MG63 (cell line): ENCODE measurements around the gene PANK4. TPM values are rescaled to one million over a fixed set of nuclear protein-coding genes. Genes with fewer than 3 reads are reported as not detected.
A peak's percentile ranks its signal among the peaks of the same experiment; 100 is the strongest.

Experiments
- DNase-seq: peaks from one replicate; pipeline ENCODE4 v3.0.0-alpha.2; 2020
- H3K27me3 ChIP-seq: fragments of 250-450 bp; sonication (Bioruptor Pico); 2 replicates; pipeline ENCODE4 v1.5.1; 2020; ENCODE audit warnings: mild to moderate bottlenecking, moderate library complexity
- H3K36me3 ChIP-seq: fragments of 250-450 bp; sonication (Bioruptor Pico); 2 replicates; pipeline ENCODE4 v1.5.1; 2020; ENCODE audit warnings: mild to moderate bottlenecking, moderate library complexity
- H3K4me3 ChIP-seq: fragments of 250-450 bp; sonication (Bioruptor Pico); 2 replicates; pipeline ENCODE4 v1.5.1; 2020; ENCODE audit warnings: mild to moderate bottlenecking, moderate library complexity
- H3K9me3 ChIP-seq: fragments of 250-450 bp; sonication (Bioruptor Pico); 2 replicates; pipeline ENCODE4 v1.5.1; 2020; ENCODE audit warnings: mild to moderate bottlenecking, moderate library complexity
- total RNA-seq: library from RNA; depleted of rRNA; stranded (reverse); fragments of >200 nt; shearing (Covaris generic); gene quantifications from 2 replicates; pipeline ENCODE4 v1.2.3, GENCODE V29; 2014; ENCODE audit warnings: low replicate concordance

PANK4 gene
- total RNA-seq, 1 experiment from 2014 or later, result 17.3 TPM

GRCh38 chr1:2526824-2527555, 594 bp upstream of the PANK4 start:
- no peaks in the 10 kb centered on the region for H3K9me3 ChIP-seq
- H3K4me3 ChIP-seq, result peak overlapping the region; percentile 76
- no peaks in the 10 kb centered on the region for H3K27me3 ChIP-seq
- H3K36me3 ChIP-seq, result 0 out of 2 replicates have a peak, but pooled peaks cover 6% of the 10 kb centered on the region
- peak; percentile 82 for DNase-seq

GRCh38 chr1:2525572-2525919, 850 bp downstream of the PANK4 start:
- peaks cover 10% of the 10 kb centered on the region; the same call in 1 of the 2 replicates for H3K36me3 ChIP-seq
- no peaks in the 10 kb centered on the region for H3K9me3 ChIP-seq
- no peak for DNase-seq
- no peaks in the 10 kb centered on the region for H3K27me3 ChIP-seq
- peak overlapping the region; percentile 76 for H3K4me3 ChIP-seq

- H3K9me3 ChIP-seq, result no peaks in the 10 kb centered on the region
- no peak overlapping the region for H3K4me3 ChIP-seq
- DNase-seq, result no peak
- peaks cover 11% of the 10 kb centered on the region; the same call in 1 of the 2 replicates for H3K36me3 ChIP-seq
- H3K27me3 ChIP-seq, result no peaks in the 10 kb centered on the region
Observed at GRCh38 chr1:2523891-2524609, 2.3 kb downstream of the PANK4 start.

- Histone ChIP-seq H3K9me3 (no peaks in the 10 kb centered on the region), H3K27me3 (no peaks in the 10 kb centered on the region), H3K36me3 (peaks cover 15% of the 10 kb centered on the region; the same call in 1 of the 2 replicates), H3K4me3 (no peak overlapping the region)
- DNase-seq, result no peak
Observed at GRCh38 chr1:2523191-2523890, 3.1 kb downstream of the PANK4 start.

- H3K36me3 ChIP-seq, result peaks cover 15% of the 10 kb centered on the region; the same call in 1 of the 2 replicates
- no peak overlapping the region for H3K4me3 ChIP-seq
- no peak for DNase-seq
- H3K27me3 ChIP-seq, result no peaks in the 10 kb centered on the region
- H3K9me3 ChIP-seq, result no peaks in the 10 kb centered on the region
Observed at GRCh38 chr1:2522230-2522629, 4.2 kb downstream of the PANK4 start.

GRCh38 chr1:2520806-2521205, 5.6 kb downstream of the PANK4 start:
- Histone ChIP-seq H3K4me3 (no peak overlapping the region), H3K9me3 (no peaks in the 10 kb centered on the region), H3K27me3 (no peaks in the 10 kb centered on the region), H3K36me3 (peaks cover 15% of the 10 kb centered on the region; the same call in 1 of the 2 replicates)
- no peak for DNase-seq

- no peak for DNase-seq
- Histone ChIP-seq H3K9me3 (no peaks in the 10 kb centered on the region), H3K27me3 (no peaks in the 10 kb centered on the region), H3K36me3 (peaks cover 13% of the 10 kb centered on the region; the same call in 1 of the 2 replicates), H3K4me3 (no peak overlapping the region)
Observed at GRCh38 chr1:2520206-2520605, 6.2 kb downstream of the PANK4 start.

- Histone ChIP-seq H3K4me3 (no peak overlapping the region), H3K9me3 (no peaks in the 10 kb centered on the region), H3K36me3 (peaks cover 10% of the 10 kb centered on the region; the same call in 1 of the 2 replicates), H3K27me3 (no peaks in the 10 kb centered on the region)
- DNase-seq, result no peak
Observed at GRCh38 chr1:2519729-2520128, 6.7 kb downstream of the PANK4 start.

GRCh38 chr1:2519029-2519685, 7.2 kb downstream of the PANK4 start:
- no peak for DNase-seq
- H3K4me3 ChIP-seq, result no peak overlapping the region
- peaks cover 10% of the 10 kb centered on the region; the same call in 1 of the 2 replicates for H3K36me3 ChIP-seq
- H3K9me3 ChIP-seq, result no peaks in the 10 kb centered on the region
- H3K27me3 ChIP-seq, result no peaks in the 10 kb centered on the region

GRCh38 chr1:2518528-2518927, 7.9 kb downstream of the PANK4 start:
- DNase-seq, result no peak
- Histone ChIP-seq H3K36me3 (peaks cover 10% of the 10 kb centered on the region; the same call in 1 of the 2 replicates), H3K4me3 (no peak overlapping the region), H3K27me3 (no peaks in the 10 kb centered on the region), H3K9me3 (no peaks in the 10 kb centered on the region)

- no peak overlapping the region for H3K4me3 ChIP-seq
- no peak for DNase-seq
- H3K27me3 ChIP-seq, result no peaks in the 10 kb centered on the region
- H3K36me3 ChIP-seq, result peaks cover 10% of the 10 kb centered on the region; the same call in 1 of the 2 replicates
- H3K9me3 ChIP-seq, result no peaks in the 10 kb centered on the region
Observed at GRCh38 chr1:2517966-2518365, 8.4 kb downstream of the PANK4 start.

GRCh38 chr1:2516946-2517345, 9.4 kb downstream of the PANK4 start:
- H3K9me3 ChIP-seq, result no peaks in the 10 kb centered on the region
- no peak for DNase-seq
- H3K27me3 ChIP-seq, result no peaks in the 10 kb centered on the region
- H3K4me3 ChIP-seq, result no peak overlapping the region
- H3K36me3 ChIP-seq, result peaks cover 10% of the 10 kb centered on the region; the same call in 1 of the 2 replicates

GRCh38 chr1:2516124-2516523, 10.3 kb downstream of the PANK4 start:
- Histone ChIP-seq H3K27me3 (no peaks in the 10 kb centered on the region), H3K4me3 (no peak overlapping the region), H3K9me3 (no peaks in the 10 kb centered on the region), H3K36me3 (peaks cover 10% of the 10 kb centered on the region; the same call in 1 of the 2 replicates)
- DNase-seq, result no peak

GRCh38 chr1:2515763-2516080, 10.7 kb downstream of the PANK4 start:
- Histone ChIP-seq H3K9me3 (no peaks in the 10 kb centered on the region), H3K27me3 (no peaks in the 10 kb centered on the region), H3K4me3 (no peak overlapping the region), H3K36me3 (peaks cover 7% of the 10 kb centered on the region; the same call in 1 of the 2 replicates)
- no peak for DNase-seq

- Histone ChIP-seq H3K36me3 (peaks cover 5% of the 10 kb centered on the region; the same call in 1 of the 2 replicates), H3K27me3 (no peaks in the 10 kb centered on the region), H3K4me3 (no peak overlapping the region), H3K9me3 (no peaks in the 10 kb centered on the region)
- DNase-seq, result no peak
Observed at GRCh38 chr1:2514863-2515762, 11.3 kb downstream of the PANK4 start.
